ENCODE measurements around the gene IL1RAP.

- no peak for TF ChIP-seq POLR2A (IDR thresholded peaks at IDR 0.05)
- TF ChIP-seq, protein P1, sequence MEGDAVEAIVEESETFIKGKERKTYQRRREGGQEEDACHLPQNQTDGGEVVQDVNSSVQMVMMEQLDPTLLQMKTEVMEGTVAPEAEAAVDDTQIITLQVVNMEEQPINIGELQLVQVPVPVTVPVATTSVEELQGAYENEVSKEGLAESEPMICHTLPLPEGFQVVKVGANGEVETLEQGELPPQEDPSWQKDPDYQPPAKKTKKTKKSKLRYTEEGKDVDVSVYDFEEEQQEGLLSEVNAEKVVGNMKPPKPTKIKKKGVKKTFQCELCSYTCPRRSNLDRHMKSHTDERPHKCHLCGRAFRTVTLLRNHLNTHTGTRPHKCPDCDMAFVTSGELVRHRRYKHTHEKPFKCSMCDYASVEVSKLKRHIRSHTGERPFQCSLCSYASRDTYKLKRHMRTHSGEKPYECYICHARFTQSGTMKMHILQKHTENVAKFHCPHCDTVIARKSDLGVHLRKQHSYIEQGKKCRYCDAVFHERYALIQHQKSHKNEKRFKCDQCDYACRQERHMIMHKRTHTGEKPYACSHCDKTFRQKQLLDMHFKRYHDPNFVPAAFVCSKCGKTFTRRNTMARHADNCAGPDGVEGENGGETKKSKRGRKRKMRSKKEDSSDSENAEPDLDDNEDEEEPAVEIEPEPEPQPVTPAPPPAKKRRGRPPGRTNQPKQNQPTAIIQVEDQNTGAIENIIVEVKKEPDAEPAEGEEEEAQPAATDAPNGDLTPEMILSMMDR (IDR thresholded peaks at IDR 0.05): no peak
- no peak for TF ChIP-seq POLR2AphosphoS5 (IDR thresholded peaks at IDR 0.05)
Measured at GRCh38 chr3:190695225-190695624, 181.3 kb downstream of the IL1RAP start.
